Esophagus squamous epithelium (tissue), 4 donors: ENCODE results near the gene PLK3.

ENCODE experiments used
- CTCF ChIP-seq, 6 experiments: fragments of 450-650 bp in 4 of 6; fragments of 200-600 bp in 2 of 6; sonication (generic) in 2 of 6; IDR thresholded peaks; one replicate each; pipeline ENCODE4 v1.5.1; 2016 to 2019; ENCODE audit warnings: antibody characterized with exemption in 6 of 6, mild to moderate bottlenecking in 4 of 6, moderate library complexity in 4 of 6
- POLR2A ChIP-seq, 4 donors: fragments of 450-650 bp; IDR thresholded peaks; one replicate each; pipeline ENCODE4 v1.6.1; 2017; ENCODE audit warnings: antibody characterized with exemption in 4 of 4, mild to moderate bottlenecking in 4 of 4, moderate library complexity in 3 of 4

- no peak for TF ChIP-seq CTCF (IDR thresholded peaks at IDR 0.05)
- no peak for TF ChIP-seq POLR2A (IDR thresholded peaks at IDR 0.05)
Measured at GRCh38 chr1:44776730-44777068, 23.5 kb upstream of the PLK3 start.
